ENCODE measurements around the gene CTSE.

DNA sequence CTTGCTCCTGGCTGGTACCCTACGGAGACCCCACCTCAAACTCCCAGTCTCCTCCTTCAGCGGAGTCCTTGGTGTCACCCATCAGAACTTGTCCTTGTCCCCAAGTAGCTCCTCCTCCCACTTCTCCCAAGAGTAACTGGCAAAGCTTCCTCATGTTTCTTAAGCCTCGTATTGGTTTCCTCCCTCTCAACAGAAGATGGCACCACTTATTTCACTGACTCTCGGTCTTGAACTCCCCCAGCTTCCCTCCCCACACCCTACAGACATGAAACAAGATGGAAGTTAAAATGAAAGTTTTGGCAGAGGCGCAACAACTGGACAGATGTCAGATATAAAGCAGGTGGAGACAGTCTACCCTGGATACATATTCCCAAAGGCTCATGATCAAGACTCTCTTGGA, 33.9 kb downstream of the CTSE start:
- TF ChIP-seq KDM1A (IDR thresholded peaks at IDR 0.05; ENCODE audit: low read depth) (no peak), HOXB5 (CRISPR knock-in tag; IDR thresholded peaks at IDR 0.05) (no peak), BHLHE40 (IDR thresholded peaks at IDR 0.05; ENCODE audit: low read depth, low read length) (no peak), CHD4 (IDR thresholded peaks at IDR 0.05; ENCODE audit: borderline replicate concordance) (no peak), RFX5 (IDR thresholded peaks at IDR 0.05) (no peak), EHMT2 (IDR thresholded peaks at IDR 0.05; ENCODE audit: low read depth) (no peak), ESRRA (IDR thresholded peaks at IDR 0.05; ENCODE audit: borderline replicate concordance, low read length) (no peak), HDAC2 (IDR thresholded peaks at IDR 0.05) (no peak), POLR2A (IDR thresholded peaks at IDR 0.05; ENCODE audit: low read length) (no peak), RNF2 (IDR thresholded peaks at IDR 0.05; ENCODE audit: borderline replicate concordance, low read depth) (no peak), TP53 (CRISPR knock-in tag; IDR thresholded peaks at IDR 0.05) (no peak)
- TF ChIP-seq, protein P1, sequence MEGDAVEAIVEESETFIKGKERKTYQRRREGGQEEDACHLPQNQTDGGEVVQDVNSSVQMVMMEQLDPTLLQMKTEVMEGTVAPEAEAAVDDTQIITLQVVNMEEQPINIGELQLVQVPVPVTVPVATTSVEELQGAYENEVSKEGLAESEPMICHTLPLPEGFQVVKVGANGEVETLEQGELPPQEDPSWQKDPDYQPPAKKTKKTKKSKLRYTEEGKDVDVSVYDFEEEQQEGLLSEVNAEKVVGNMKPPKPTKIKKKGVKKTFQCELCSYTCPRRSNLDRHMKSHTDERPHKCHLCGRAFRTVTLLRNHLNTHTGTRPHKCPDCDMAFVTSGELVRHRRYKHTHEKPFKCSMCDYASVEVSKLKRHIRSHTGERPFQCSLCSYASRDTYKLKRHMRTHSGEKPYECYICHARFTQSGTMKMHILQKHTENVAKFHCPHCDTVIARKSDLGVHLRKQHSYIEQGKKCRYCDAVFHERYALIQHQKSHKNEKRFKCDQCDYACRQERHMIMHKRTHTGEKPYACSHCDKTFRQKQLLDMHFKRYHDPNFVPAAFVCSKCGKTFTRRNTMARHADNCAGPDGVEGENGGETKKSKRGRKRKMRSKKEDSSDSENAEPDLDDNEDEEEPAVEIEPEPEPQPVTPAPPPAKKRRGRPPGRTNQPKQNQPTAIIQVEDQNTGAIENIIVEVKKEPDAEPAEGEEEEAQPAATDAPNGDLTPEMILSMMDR (IDR thresholded peaks at IDR 0.05) = no peak
- TF ChIP-seq, protein P2, sequence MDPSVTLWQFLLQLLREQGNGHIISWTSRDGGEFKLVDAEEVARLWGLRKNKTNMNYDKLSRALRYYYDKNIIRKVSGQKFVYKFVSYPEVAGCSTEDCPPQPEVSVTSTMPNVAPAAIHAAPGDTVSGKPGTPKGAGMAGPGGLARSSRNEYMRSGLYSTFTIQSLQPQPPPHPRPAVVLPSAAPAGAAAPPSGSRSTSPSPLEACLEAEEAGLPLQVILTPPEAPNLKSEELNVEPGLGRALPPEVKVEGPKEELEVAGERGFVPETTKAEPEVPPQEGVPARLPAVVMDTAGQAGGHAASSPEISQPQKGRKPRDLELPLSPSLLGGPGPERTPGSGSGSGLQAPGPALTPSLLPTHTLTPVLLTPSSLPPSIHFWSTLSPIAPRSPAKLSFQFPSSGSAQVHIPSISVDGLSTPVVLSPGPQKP (IDR thresholded peaks at IDR 0.05; ENCODE audit: low read depth, low read length) = no peak
- TF ChIP-seq, protein P3, sequence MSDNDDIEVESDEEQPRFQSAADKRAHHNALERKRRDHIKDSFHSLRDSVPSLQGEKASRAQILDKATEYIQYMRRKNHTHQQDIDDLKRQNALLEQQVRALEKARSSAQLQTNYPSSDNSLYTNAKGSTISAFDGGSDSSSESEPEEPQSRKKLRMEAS (IDR thresholded peaks at IDR 0.05) = no peak
